ENCODE results near the gene RIC1. TPM values are rescaled to one million over a fixed set of nuclear protein-coding genes. Genes with fewer than 3 reads are reported as not detected.
"Not testable (repeated sequence)": the region's sequence is repeated elsewhere in the genome, so short reads cannot be mapped to it uniquely, and the experiment has no call there.

The RIC1 gene
- total RNA-seq, 1 donor from 2014 or later: 9.7 TPM

DNA sequence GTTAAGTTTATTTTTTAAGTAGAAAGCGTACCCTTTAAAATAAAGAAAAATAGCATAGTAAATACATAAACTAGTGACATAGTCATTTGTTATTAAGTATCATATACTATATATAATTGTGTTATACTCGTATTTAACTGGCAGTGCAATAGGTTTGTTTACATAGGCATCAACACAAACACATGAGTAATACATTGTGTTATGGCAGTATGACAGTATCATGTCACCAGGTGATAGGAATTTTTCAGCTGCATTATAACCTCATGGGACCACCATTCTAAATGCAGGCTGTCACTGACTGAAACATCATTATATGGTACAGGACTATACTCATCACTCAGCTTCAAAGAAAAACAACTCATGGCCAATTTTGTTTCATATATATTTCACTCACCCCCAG lies 8.4 kb upstream of the RIC1 start:
- H3K4me3 Mint-ChIP-seq (ENCODE audit: unreplicated experiment): no peak overlapping the region

DNA sequence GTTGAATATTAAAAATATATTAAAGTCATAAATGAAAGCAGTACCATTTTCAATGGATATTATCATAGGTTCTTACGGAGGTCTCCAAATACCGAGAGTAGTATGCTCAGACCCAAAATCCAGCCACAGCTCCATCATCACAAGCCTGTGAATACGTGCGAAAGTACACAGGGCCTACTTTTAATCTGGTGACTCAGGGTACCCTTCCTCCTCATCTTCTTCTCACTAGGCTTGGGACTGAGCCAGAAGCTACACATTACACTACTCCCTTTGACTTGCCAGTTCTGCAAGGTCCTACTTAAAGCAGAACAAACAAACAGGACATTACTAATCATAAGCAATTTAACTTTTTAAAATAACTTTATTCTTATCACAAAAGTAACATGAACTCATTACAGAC lies 7.6 kb upstream of the RIC1 start:
- no peaks in the 10 kb centered on the region for H3K27me3 Mint-ChIP-seq (ENCODE audit: unreplicated experiment)
- H3K4me1 Mint-ChIP-seq (ENCODE audit: low read depth, unreplicated experiment): no peaks in the 10 kb centered on the region
- H3K27ac Mint-ChIP-seq (ENCODE audit: unreplicated experiment): no peak overlapping the region
- H3K4me3 Mint-ChIP-seq (ENCODE audit: unreplicated experiment): no peak overlapping the region
- TF ChIP-seq, protein P1, sequence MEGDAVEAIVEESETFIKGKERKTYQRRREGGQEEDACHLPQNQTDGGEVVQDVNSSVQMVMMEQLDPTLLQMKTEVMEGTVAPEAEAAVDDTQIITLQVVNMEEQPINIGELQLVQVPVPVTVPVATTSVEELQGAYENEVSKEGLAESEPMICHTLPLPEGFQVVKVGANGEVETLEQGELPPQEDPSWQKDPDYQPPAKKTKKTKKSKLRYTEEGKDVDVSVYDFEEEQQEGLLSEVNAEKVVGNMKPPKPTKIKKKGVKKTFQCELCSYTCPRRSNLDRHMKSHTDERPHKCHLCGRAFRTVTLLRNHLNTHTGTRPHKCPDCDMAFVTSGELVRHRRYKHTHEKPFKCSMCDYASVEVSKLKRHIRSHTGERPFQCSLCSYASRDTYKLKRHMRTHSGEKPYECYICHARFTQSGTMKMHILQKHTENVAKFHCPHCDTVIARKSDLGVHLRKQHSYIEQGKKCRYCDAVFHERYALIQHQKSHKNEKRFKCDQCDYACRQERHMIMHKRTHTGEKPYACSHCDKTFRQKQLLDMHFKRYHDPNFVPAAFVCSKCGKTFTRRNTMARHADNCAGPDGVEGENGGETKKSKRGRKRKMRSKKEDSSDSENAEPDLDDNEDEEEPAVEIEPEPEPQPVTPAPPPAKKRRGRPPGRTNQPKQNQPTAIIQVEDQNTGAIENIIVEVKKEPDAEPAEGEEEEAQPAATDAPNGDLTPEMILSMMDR (IDR thresholded peaks at IDR 0.05; ENCODE audit: partially characterized antibody, unreplicated experiment): no peak
- no peak for DNase-seq
- no peaks in the 10 kb centered on the region for H3K36me3 Mint-ChIP-seq (ENCODE audit: unreplicated experiment)
- H3K9me3 Mint-ChIP-seq (ENCODE audit: unreplicated experiment): no peaks in the 10 kb centered on the region

More for the DNA sequence above, 8.4 kb upstream of the RIC1 start:
- TF ChIP-seq, protein P1 (IDR thresholded peaks at IDR 0.05; ENCODE audit: partially characterized antibody, unreplicated experiment): no peak
- no peaks in the 10 kb centered on the region for H3K9me3 Mint-ChIP-seq (ENCODE audit: unreplicated experiment)
- no peak for DNase-seq
- H3K27me3 Mint-ChIP-seq (ENCODE audit: unreplicated experiment): no peaks in the 10 kb centered on the region
- H3K27ac Mint-ChIP-seq (ENCODE audit: unreplicated experiment): no peak overlapping the region
- H3K4me1 Mint-ChIP-seq (ENCODE audit: low read depth, unreplicated experiment): no peaks in the 10 kb centered on the region
- no peaks in the 10 kb centered on the region for H3K36me3 Mint-ChIP-seq (ENCODE audit: unreplicated experiment)

DNA sequence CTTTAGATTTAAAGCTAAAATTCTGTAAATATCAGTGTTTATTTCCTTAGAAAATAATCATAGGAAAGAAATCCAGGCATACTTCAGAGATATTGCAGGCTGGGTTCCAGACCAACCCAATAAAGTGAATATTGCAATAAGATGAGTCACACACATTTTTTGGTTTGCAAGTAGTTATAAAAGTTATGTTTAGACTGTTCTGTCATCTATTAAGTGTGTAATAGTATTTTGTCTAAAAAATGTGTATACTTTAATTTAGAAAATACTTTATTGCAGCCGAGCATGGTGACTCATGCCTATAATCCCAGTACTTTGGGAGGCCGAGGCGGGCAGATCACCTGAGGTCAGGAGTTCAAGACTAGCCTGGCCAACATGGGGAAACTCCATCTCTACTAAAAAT lies 6.9 kb upstream of the RIC1 start:
- TF ChIP-seq, protein P1 (IDR thresholded peaks at IDR 0.05; ENCODE audit: partially characterized antibody, unreplicated experiment): no peak
- no peak overlapping the region for H3K27ac Mint-ChIP-seq (ENCODE audit: unreplicated experiment)
- no peaks in the 10 kb centered on the region for H3K4me1 Mint-ChIP-seq (ENCODE audit: low read depth, unreplicated experiment)
- no peaks in the 10 kb centered on the region for H3K36me3 Mint-ChIP-seq (ENCODE audit: unreplicated experiment)
- H3K27me3 Mint-ChIP-seq (ENCODE audit: unreplicated experiment): no peaks in the 10 kb centered on the region
- no peaks in the 10 kb centered on the region for H3K9me3 Mint-ChIP-seq (ENCODE audit: unreplicated experiment)
- no peak overlapping the region for H3K4me3 Mint-ChIP-seq (ENCODE audit: unreplicated experiment)
- no peak for DNase-seq

DNA sequence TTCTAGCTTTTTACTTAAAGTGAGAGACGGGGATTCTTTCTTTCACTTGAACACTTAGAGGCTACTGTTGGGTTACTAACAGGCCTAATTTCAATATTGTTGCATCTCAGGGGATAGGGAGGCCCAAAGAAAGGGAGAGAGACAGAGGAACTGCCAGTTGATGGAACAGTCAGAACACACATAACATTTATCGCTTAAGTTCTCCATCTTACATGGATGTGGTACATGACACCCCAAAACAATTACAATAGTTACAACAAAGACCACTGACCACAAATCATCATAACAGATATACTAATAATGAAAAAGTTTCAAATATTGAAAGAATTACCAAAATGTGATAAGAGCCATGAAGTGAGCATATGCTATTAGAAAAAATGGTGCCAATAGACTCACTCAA lies 4.3 kb upstream of the RIC1 start:
- H3K9me3 Mint-ChIP-seq (ENCODE audit: unreplicated experiment): peaks cover 2% of the 10 kb centered on the region
- H3K4me3 Mint-ChIP-seq (ENCODE audit: unreplicated experiment): no peak overlapping the region
- DNase-seq: no peak
- peaks cover 5% of the 10 kb centered on the region for H3K4me1 Mint-ChIP-seq (ENCODE audit: low read depth, unreplicated experiment)
- H3K27ac Mint-ChIP-seq (ENCODE audit: unreplicated experiment): no peak overlapping the region
- H3K27me3 Mint-ChIP-seq (ENCODE audit: unreplicated experiment): peaks cover 2% of the 10 kb centered on the region
- H3K36me3 Mint-ChIP-seq (ENCODE audit: unreplicated experiment): no peaks in the 10 kb centered on the region
- TF ChIP-seq, protein P1 (IDR thresholded peaks at IDR 0.05; ENCODE audit: partially characterized antibody, unreplicated experiment): no peak

DNA sequence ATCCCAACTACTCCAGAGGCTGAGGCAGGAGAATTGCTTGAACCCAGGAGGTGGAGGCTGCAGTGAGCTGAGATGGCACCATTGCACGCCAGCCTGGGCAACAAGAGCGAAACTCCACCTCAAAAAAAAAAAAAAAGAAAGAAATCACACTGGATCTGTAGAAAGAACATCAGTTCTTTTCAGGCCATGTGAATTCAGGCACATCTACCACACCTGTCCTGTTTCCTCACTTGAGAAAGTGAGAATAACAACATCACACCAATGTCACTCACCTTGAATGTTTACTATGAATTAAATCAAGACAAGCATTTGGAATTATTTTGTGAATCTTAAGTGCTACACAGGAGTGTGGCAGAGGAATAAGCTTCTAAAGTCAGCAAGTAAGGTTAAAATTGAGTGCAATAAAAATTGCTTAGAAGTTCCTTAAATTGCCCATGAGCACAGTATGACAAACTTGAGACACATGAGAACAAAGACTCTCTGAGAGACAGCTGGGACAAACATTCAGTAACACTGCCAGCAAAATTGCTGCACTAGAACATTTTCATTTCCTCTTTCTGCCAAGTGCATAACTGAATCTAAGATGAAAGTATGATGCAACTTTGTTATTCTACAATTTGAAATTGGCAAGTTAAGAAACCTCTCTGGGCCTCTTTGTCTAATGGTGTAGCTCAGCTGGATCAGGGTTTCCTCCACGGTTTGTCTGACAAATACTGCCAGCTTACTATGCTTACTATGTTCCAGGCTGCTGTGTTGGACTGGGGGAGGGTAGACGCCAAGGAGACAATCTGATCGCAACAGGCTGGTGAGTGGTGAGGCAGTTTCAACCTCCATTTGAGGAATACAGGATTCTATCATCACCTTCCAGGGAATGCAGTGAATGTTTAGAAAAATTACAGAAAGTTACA lies 1.9 kb upstream of the RIC1 start:
- no peak overlapping the region for H3K27ac Mint-ChIP-seq (ENCODE audit: unreplicated experiment)

DNA sequence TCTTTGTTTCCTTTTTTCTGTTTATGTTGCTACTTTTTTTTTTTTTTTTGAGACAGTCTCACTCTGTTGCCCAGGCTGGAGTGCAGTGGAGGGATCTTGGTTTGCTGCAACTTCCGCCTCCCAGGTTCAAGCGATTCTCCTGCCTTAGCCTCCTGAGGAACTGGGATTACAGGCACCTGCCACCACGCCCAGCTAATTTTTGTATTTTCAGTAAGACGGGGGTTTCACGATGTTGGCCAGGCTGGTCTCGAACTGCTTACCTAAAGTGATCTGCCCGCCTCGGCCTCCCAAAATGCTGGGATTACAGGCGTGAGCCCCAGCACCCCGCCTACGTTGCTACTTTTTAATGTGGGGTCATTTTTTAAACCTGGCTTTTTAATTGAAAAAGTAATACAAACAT lies 1.2 kb upstream of the RIC1 start:
- H3K4me3 Mint-ChIP-seq (ENCODE audit: unreplicated experiment): peak overlapping the region; percentile 89
- H3K27me3 Mint-ChIP-seq (ENCODE audit: unreplicated experiment); H3K9me3 Mint-ChIP-seq (ENCODE audit: unreplicated experiment); H3K36me3 Mint-ChIP-seq (ENCODE audit: unreplicated experiment); H3K27ac Mint-ChIP-seq (ENCODE audit: unreplicated experiment); DNase-seq; H3K4me1 Mint-ChIP-seq (ENCODE audit: low read depth, unreplicated experiment): not testable (repeated sequence)

More for the DNA sequence above, 1.9 kb upstream of the RIC1 start:
- peak overlapping the region; percentile 40 for H3K4me3 Mint-ChIP-seq (ENCODE audit: unreplicated experiment)
- TF ChIP-seq, protein P1 (IDR thresholded peaks at IDR 0.05; ENCODE audit: partially characterized antibody, unreplicated experiment): no peak
- peaks cover 2% of the 10 kb centered on the region for H3K27me3 Mint-ChIP-seq (ENCODE audit: unreplicated experiment)
- peaks cover 2% of the 10 kb centered on the region for H3K9me3 Mint-ChIP-seq (ENCODE audit: unreplicated experiment)
- DNase-seq: no peak
- no peaks in the 10 kb centered on the region for H3K36me3 Mint-ChIP-seq (ENCODE audit: unreplicated experiment)
- H3K4me1 Mint-ChIP-seq (ENCODE audit: low read depth, unreplicated experiment): peaks cover 5% of the 10 kb centered on the region
